ENCODE data around the gene ANGPTL2. TPM values are rescaled to one million over a fixed set of nuclear protein-coding genes. Genes with fewer than 3 reads are reported as not detected.

ANGPTL2 gene
- total RNA-seq, 1 experiment from 2014 or later, result 5.1 TPM

GRCh38 chr9:127078988-127079387, 43.4 kb downstream of the ANGPTL2 start:
- no peak overlapping the region for H2BK20ac ChIP-seq (ENCODE audit: low read depth, low read length, poor library complexity, severe bottlenecking)
- H4K91ac ChIP-seq (ENCODE audit: insufficient read length, low read depth, low read length), result no peak overlapping the region
- peaks cover 19% of the 10 kb centered on the region for H3K4me1 ChIP-seq (ENCODE audit: insufficient read depth, low read length)
- Mint-ChIP-seq H3K9me3 (no peaks in the 10 kb centered on the region; a peak in 1 of 5 replicates), H3K4me1 (peaks cover 43 to 44% of the 10 kb centered on the region in 2 experiments), H3K36me3 (ENCODE audit: insufficient read depth in 1 of 3, low read depth in 3 of 3) (peaks cover 2 to 7% (median 7%) of the 10 kb centered on the region in 3 experiments; a peak in 6 of 7 replicates), H3K4me3 (no peak overlapping the region), H3K27me3 (ENCODE audit: low read depth) (peaks cover 3% of the 10 kb centered on the region; the same call in 1 of the 2 replicates), H3K27ac (no peak overlapping the region)
- H4K8ac ChIP-seq (replicated peaks; ENCODE audit: insufficient read length, low read depth, low read length), result no peak overlapping the region
- H2BK15ac ChIP-seq (ENCODE audit: low read depth, low read length), result no peak overlapping the region
- no peak overlapping the region for H3K9ac ChIP-seq (ENCODE audit: extremely low read depth, insufficient read length, low read length)
- no peaks in the 10 kb centered on the region for H3K9me3 ChIP-seq (ENCODE audit: control insufficient read depth, low read depth, low read length)
- H3T11ph ChIP-seq (ENCODE audit: low read length), result no peak overlapping the region
- TF ChIP-seq CTCF (conservative IDR thresholded peaks at IDR 0.05), result no peak
- no peak for DNase-seq
- H2BK120ac ChIP-seq (ENCODE audit: low read depth, low read length, poor library complexity, severe bottlenecking), result no peak overlapping the region
- no peak overlapping the region for H2BK5ac ChIP-seq (ENCODE audit: insufficient read length, low read length)
- H2AK5ac ChIP-seq (ENCODE audit: insufficient read length, low read length), result no peak overlapping the region
- H3K18ac ChIP-seq (ENCODE audit: insufficient read length, low read depth, low read length), result no peak overlapping the region
- no CpG with 5 or more reads among the region's 1 CpG for WGBS (ENCODE audit: extremely low coverage, insufficient read length, low lambda C conversion rate)
- no peaks in the 10 kb centered on the region for H4K20me1 ChIP-seq (ENCODE audit: control insufficient read depth, insufficient read depth, insufficient read length)
- H3K23ac ChIP-seq (ENCODE audit: insufficient read length, low read depth, low read length), result no peak overlapping the region
- H3K23me2 ChIP-seq (ENCODE audit: insufficient read length, low read depth, low read length, poor library complexity, severe bottlenecking), result no peaks in the 10 kb centered on the region
- H3K4me2 ChIP-seq (ENCODE audit: insufficient read depth, insufficient read length, low read length), result no peak overlapping the region
- H2AFZ ChIP-seq (ENCODE audit: low read length), result no peak overlapping the region
- H3K79me2 ChIP-seq (ENCODE audit: insufficient read depth, low read length), result no peaks in the 10 kb centered on the region
- no peak overlapping the region for H2BK12ac ChIP-seq (ENCODE audit: insufficient read length, low read depth, low read length)
- H3K14ac ChIP-seq (ENCODE audit: insufficient read depth, low read length), result no peak overlapping the region
- H3K27ac ChIP-seq (ENCODE audit: insufficient read length, low read depth, low read length), result no peak overlapping the region
- H4K5ac ChIP-seq (ENCODE audit: insufficient read length, low read depth, low read length), result no peak overlapping the region
- no peaks in the 10 kb centered on the region for H3K27me3 ChIP-seq (ENCODE audit: insufficient read depth, low read length)
- H3K56ac ChIP-seq (ENCODE audit: insufficient read length, low read depth, low read length), result no peak overlapping the region
- no peaks in the 10 kb centered on the region for H3K79me1 ChIP-seq (ENCODE audit: insufficient read depth, low read depth, low read length, poor library complexity, severe bottlenecking)
- H3K4ac ChIP-seq (ENCODE audit: low read depth, low read length), result no peak overlapping the region
